Measurements from ENCODE around the gene RASSF3.
"Not testable (repeated sequence)": the region's sequence is repeated elsewhere in the genome, so short reads cannot be mapped to it uniquely, and the experiment has no call there.

Gene RASSF3

DNA sequence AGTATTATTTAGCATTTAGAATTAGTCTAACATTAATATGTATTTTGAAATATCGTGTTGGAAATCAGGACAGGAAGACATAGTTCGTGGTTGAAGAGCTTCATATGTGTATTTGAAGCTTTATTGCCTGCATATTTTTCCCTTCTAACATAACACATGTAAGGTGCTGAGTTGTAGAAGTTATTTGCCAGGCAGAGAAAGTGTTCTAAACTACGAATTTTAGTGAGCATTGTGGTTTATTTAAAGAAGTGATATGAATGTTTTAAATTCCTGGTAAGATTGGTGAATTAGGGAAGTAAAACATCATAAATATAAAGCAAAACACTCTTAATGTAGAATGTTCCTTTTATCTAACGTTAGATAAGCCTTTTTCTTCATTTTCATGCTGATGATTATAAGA is 2.5 kb downstream of the RASSF3 start:
- H3K36me3 ChIP-seq, result no peaks in the 10 kb centered on the region; the same call in 1 of the 2 replicates
- H3K9me3 ChIP-seq, result no peaks in the 10 kb centered on the region
- H3K27me3 ChIP-seq, result no peaks in the 10 kb centered on the region
- peaks cover 5% of the 10 kb centered on the region; the same call in 1 of the 2 replicates for H3K4me1 ChIP-seq
- no peak for DNase-seq
- no peak for TF ChIP-seq CTCF (IDR thresholded peaks at IDR 0.05; ENCODE audit: low read depth, low read length)
- H3K4me3 ChIP-seq (ENCODE audit: low read depth, low read length), result peak overlapping the region; percentile 99; the same call in 1 of the 2 replicates

- H3K4me3 ChIP-seq (ENCODE audit: low read depth, low read length); DNase-seq; H3K4me1 ChIP-seq; H3K27me3 ChIP-seq; H3K36me3 ChIP-seq; H3K9me3 ChIP-seq: not testable (repeated sequence)
Measured at GRCh38 chr12:64613775-64614398, 3.6 kb downstream of the RASSF3 start.

GRCh38 chr12:64616201-64616600 is 5.9 kb downstream of the RASSF3 start:
- H3K9me3 ChIP-seq, result no peaks in the 10 kb centered on the region
- H3K36me3 ChIP-seq, result no peaks in the 10 kb centered on the region; the same call in 1 of the 2 replicates
- no peak for TF ChIP-seq CTCF (IDR thresholded peaks at IDR 0.05; ENCODE audit: low read depth, low read length)
- no peaks in the 10 kb centered on the region for H3K27me3 ChIP-seq
- H3K4me1 ChIP-seq, result no peaks in the 10 kb centered on the region
- no peak overlapping the region for H3K4me3 ChIP-seq (ENCODE audit: low read depth, low read length)
- no peak for DNase-seq

DNA sequence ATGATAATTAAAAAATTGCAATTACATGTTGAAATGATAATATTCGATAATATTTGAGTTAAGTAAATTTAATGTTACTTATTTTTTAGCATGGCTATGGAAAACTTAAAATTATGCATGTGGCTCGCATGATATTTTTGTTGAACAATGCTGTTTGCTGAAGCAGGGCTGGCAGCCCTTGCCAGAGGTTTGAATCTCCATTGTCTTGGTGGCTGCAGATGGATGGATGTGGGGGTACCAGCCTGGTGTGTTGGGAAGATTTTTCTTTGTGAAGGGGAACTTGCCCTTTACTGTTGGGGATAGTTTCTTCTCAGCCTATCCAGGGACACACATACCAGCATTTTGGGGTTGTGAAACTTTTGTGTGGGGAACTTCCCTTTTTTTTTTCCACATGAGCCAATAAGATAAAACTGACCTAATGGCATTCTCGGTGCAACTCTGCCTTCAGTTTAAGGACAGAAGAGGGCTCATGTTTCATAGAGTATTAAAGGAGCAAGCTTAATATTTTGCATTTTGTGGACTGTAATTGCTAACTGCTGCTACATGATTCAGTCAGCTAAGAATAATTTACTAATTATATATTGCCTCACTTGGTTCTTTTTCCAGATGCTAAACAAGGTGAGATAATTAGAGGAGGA is 8.8 kb downstream of the RASSF3 start:
- H3K27me3 ChIP-seq, result no peaks in the 10 kb centered on the region
- H3K4me1 ChIP-seq, result no peaks in the 10 kb centered on the region
- H3K4me3 ChIP-seq (ENCODE audit: low read depth, low read length), result no peak overlapping the region
- H3K9me3 ChIP-seq, result no peaks in the 10 kb centered on the region
- no peak for DNase-seq
- no peak for TF ChIP-seq CTCF (IDR thresholded peaks at IDR 0.05; ENCODE audit: low read depth, low read length)
- H3K36me3 ChIP-seq, result no peaks in the 10 kb centered on the region

DNA sequence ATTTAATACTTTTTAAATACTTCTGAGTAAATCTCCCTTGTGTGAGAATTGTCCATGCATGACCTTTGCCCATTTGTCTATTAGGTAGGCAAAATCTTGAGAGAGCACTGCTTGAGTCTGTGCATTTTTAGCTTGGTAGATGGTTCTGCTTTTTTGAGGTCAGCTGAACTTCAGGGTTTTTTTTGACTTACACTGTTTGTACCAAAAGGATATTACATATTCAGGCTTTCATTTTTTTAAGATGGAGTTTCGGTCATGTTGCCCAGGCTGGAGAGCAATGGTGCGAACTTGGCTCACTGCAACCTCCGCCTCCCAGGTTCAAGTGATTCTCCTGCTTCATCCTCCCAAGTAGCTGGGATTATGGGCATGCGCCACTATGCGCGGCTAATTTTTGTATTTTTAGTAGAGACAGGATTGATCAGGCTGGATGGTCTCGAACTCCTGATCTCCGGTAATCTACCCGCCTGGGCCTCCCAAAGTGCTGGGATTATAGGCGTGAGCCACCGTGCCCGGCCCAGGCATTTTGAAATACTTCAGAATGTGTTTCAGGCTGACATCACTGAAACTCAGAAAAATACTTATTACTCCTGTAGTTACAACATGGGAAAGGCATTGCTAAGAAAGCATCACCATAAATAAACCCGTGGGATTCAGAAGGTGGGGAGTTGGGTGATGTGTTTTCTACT is 11.1 kb downstream of the RASSF3 start:
- no peaks in the 10 kb centered on the region; the same call in 1 of the 2 replicates for H3K4me1 ChIP-seq

DNA sequence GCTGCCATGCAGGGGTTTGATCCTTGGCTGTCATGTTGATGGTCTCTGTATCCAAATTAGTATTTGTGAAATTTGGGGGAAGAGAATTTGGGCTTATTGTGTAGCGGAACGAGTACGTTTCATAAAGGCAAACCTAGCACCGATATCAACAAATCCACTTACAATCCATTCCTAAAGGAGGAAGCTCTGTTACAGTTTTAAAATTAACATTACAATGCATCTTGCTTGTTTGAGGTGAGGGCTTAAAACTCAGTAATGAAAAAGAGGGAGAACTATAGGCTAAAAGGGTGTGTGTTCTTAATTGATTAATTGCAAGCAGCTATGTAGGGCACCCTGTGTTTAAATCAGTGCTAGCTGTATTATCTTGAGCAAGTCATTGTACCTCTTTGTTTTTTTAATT is 13.7 kb downstream of the RASSF3 start:
- no peak for DNase-seq
- H3K9me3 ChIP-seq, result no peaks in the 10 kb centered on the region
- H3K4me3 ChIP-seq (ENCODE audit: low read depth, low read length), result no peak overlapping the region
- no peaks in the 10 kb centered on the region; the same call in none of the 2 replicates for H3K4me1 ChIP-seq
- TF ChIP-seq CTCF (IDR thresholded peaks at IDR 0.05; ENCODE audit: low read depth, low read length), result no peak
- no peaks in the 10 kb centered on the region; the same call in 1 of the 2 replicates for H3K36me3 ChIP-seq
- no peaks in the 10 kb centered on the region for H3K27me3 ChIP-seq

More for the DNA sequence above, 11.1 kb downstream of the RASSF3 start:
- TF ChIP-seq CTCF (IDR thresholded peaks at IDR 0.05; ENCODE audit: low read depth, low read length), result no peak
- no peak for DNase-seq
- Histone ChIP-seq H3K4me3 (ENCODE audit: low read depth, low read length) (no peak overlapping the region), H3K27me3 (no peaks in the 10 kb centered on the region), H3K9me3 (no peaks in the 10 kb centered on the region), H3K36me3 (no peaks in the 10 kb centered on the region)

Measured in BE2C (cell line).